ENCODE data around the gene PARP2.
A peak's percentile ranks its signal among the peaks of the same experiment; 100 is the strongest.

PARP2 gene
- total RNA-seq, result 10.5 to 19.0 (median 14.4) reads per million in 3 donors

DNA sequence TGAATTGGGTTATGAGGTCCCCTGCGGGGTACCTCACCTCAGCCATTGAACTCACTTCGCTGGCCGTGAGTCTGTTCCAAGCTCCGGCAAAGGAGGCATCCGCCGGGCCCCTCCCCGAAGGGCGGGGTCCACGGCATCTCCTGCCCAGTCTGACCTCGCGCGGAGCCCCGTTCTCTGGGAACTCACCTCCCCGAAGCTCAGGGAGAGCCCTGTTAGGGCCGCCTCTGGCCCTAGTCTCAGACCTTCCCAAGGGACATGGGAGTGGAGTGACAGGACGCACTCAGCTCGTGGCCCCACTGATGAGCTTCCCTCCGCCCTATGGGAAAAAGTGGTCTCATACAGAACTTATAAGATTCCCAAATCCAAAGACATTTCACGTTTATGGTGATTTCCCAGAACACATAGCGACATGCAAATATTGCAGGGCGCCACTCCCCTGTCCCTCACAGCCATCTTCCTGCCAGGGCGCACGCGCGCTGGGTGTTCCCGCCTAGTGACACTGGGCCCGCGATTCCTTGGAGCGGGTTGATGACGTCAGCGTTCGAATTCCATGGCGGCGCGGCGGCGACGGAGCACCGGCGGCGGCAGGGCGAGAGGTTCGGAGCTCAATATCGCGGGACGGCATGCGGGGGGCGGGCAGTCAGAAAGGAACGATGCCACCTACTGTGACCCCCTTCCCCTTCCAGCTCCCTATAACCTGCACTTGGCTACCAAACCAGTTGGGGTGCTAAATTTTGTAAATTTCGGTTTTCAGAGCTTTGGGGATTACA lies at the start of gene PARP2:
Gene PARP2, plus strand, starts transcription at position 544 of the 770 bp plus-strand sequence. Its CDS starts 7 bp downstream, at position 551.
- H3K27me3 ChIP-seq (replicated peaks; ENCODE audit: control insufficient read depth, insufficient read depth, low read length, poor library complexity, severe bottlenecking), result no peaks in the 10 kb centered on the region
- peaks cover 4% of the 10 kb centered on the region for H3K36me3 ChIP-seq (ENCODE audit: control insufficient read depth, insufficient read depth, low read length)
- DNase-seq, result peak; percentile 85 to 91 (median 89)
- peak within 1 kb of the TSS; percentile 97 for H3K27ac ChIP-seq (ENCODE audit: insufficient read depth, low read length, poor library complexity, severe bottlenecking)
- no peaks in the 10 kb centered on the region for H3K9me3 ChIP-seq (ENCODE audit: control insufficient read depth, low read length)
- no peaks in the 10 kb centered on the region for H3K4me1 ChIP-seq (ENCODE audit: control insufficient read depth, insufficient read depth, low read length, poor library complexity, severe bottlenecking)
- H3K4me3 ChIP-seq (ENCODE audit: insufficient read depth, low read depth, low read length, poor library complexity, severe bottlenecking), result peak within 1 kb of the TSS; percentile 93

DNA sequence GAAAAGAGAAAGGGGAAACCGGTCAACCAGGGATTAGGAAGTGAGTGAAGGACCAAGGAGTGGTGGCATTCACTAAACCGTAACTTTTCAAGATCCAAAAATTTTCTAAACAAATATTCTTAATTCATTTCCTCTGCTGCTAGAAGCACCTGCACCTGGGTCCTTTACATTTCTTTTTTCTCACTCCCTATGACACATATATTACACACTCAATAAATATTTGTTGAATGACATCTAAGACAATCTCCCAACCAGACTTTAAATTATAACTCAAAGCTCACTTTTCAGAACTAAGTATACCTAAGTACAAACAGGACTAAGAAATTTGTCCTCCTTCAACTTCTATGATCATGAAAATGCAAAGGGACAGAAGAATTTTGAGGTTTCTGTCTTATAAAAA lies 48.8 kb upstream of the PARP2 start:
- Histone ChIP-seq H3K27me3 (replicated peaks; ENCODE audit: control insufficient read depth, insufficient read depth, low read length, poor library complexity, severe bottlenecking) (no peaks in the 10 kb centered on the region), H3K4me3 (ENCODE audit: insufficient read depth, low read depth, low read length, poor library complexity, severe bottlenecking) (no peak overlapping the region), H3K9me3 (ENCODE audit: control insufficient read depth, low read length) (no peaks in the 10 kb centered on the region), H3K4me1 (ENCODE audit: control insufficient read depth, insufficient read depth, low read length, poor library complexity, severe bottlenecking) (no peaks in the 10 kb centered on the region), H3K36me3 (ENCODE audit: control insufficient read depth, insufficient read depth, low read length) (peaks cover 77% of the 10 kb centered on the region), H3K27ac (ENCODE audit: insufficient read depth, low read length, poor library complexity, severe bottlenecking) (no peak overlapping the region)
- no peak for DNase-seq

GRCh38 chr14:20295067-20295466 lies 48.4 kb upstream of the PARP2 start:
- Histone ChIP-seq H3K4me1 (ENCODE audit: control insufficient read depth, insufficient read depth, low read length, poor library complexity, severe bottlenecking) (no peaks in the 10 kb centered on the region), H3K9me3 (ENCODE audit: control insufficient read depth, low read length) (no peaks in the 10 kb centered on the region), H3K36me3 (ENCODE audit: control insufficient read depth, insufficient read depth, low read length) (peaks cover 72% of the 10 kb centered on the region), H3K27me3 (replicated peaks; ENCODE audit: control insufficient read depth, insufficient read depth, low read length, poor library complexity, severe bottlenecking) (no peaks in the 10 kb centered on the region), H3K27ac (ENCODE audit: insufficient read depth, low read length, poor library complexity, severe bottlenecking) (no peak overlapping the region), H3K4me3 (ENCODE audit: insufficient read depth, low read depth, low read length, poor library complexity, severe bottlenecking) (no peak overlapping the region)
- DNase-seq, result no peak

GRCh38 chr14:20302042-20302755 lies 41.2 kb upstream of the PARP2 start:
- peaks cover 11% of the 10 kb centered on the region for H3K4me1 ChIP-seq (ENCODE audit: control insufficient read depth, insufficient read depth, low read length, poor library complexity, severe bottlenecking)
- H3K27me3 ChIP-seq (replicated peaks; ENCODE audit: control insufficient read depth, insufficient read depth, low read length, poor library complexity, severe bottlenecking), result no peaks in the 10 kb centered on the region
- H3K27ac ChIP-seq (ENCODE audit: insufficient read depth, low read length, poor library complexity, severe bottlenecking), result no peak overlapping the region
- no peak overlapping the region for H3K4me3 ChIP-seq (ENCODE audit: insufficient read depth, low read depth, low read length, poor library complexity, severe bottlenecking)
- DNase-seq, result no peak
- H3K9me3 ChIP-seq (ENCODE audit: control insufficient read depth, low read length), result no peaks in the 10 kb centered on the region
- H3K36me3 ChIP-seq (ENCODE audit: control insufficient read depth, insufficient read depth, low read length), result peaks cover 34% of the 10 kb centered on the region

- Histone ChIP-seq H3K4me3 (ENCODE audit: insufficient read depth, low read depth, low read length, poor library complexity, severe bottlenecking) (peak within 1 kb of the TSS; percentile 82), H3K4me1 (ENCODE audit: control insufficient read depth, insufficient read depth, low read length, poor library complexity, severe bottlenecking) (peaks cover 11% of the 10 kb centered on the region), H3K27me3 (replicated peaks; ENCODE audit: control insufficient read depth, insufficient read depth, low read length, poor library complexity, severe bottlenecking) (no peaks in the 10 kb centered on the region), H3K9me3 (ENCODE audit: control insufficient read depth, low read length) (no peaks in the 10 kb centered on the region), H3K36me3 (ENCODE audit: control insufficient read depth, insufficient read depth, low read length) (peaks cover 10% of the 10 kb centered on the region), H3K27ac (ENCODE audit: insufficient read depth, low read length, poor library complexity, severe bottlenecking) (peak within 1 kb of the TSS; percentile 66)
- peak; percentile 72 to 82 (median 78) for DNase-seq
Observed at GRCh38 chr14:20305265-20306078, 38.0 kb upstream of the PARP2 start, which contains the start of gene TTC5. Gene TTC5, minus strand, starts transcription at chr14:20305951. Its CDS starts 14 bp downstream, at chr14:20305937.

- Histone ChIP-seq H3K4me1 (ENCODE audit: control insufficient read depth, insufficient read depth, low read length, poor library complexity, severe bottlenecking) (peaks cover 11% of the 10 kb centered on the region), H3K27ac (ENCODE audit: insufficient read depth, low read length, poor library complexity, severe bottlenecking) (peak overlapping the region; percentile 66), H3K4me3 (ENCODE audit: insufficient read depth, low read depth, low read length, poor library complexity, severe bottlenecking) (peak overlapping the region; percentile 82), H3K9me3 (ENCODE audit: control insufficient read depth, low read length) (no peaks in the 10 kb centered on the region), H3K27me3 (replicated peaks; ENCODE audit: control insufficient read depth, insufficient read depth, low read length, poor library complexity, severe bottlenecking) (no peaks in the 10 kb centered on the region), H3K36me3 (ENCODE audit: control insufficient read depth, insufficient read depth, low read length) (peaks cover 5% of the 10 kb centered on the region)
- DNase-seq, result no peak
Observed at GRCh38 chr14:20306079-20306423, 37.4 kb upstream of the PARP2 start.

DNA sequence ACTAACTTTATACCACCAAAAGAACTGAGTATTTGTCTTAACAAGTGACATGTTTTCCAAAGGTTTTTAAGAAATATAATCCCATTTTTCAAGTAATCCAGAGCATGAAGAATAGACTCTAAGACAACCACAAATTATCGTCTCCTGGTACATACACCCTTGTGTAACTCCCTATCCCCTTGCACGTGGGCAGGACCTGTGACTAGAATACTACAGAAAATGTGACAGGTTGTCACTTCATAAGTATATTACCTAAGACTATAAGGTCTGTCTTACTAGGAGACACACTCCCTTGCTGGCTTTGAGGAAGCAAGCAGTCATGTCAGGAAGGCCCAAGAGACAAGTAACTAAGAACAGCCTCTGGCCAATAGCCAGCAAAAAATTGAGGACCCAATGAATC lies 29.4 kb upstream of the PARP2 start:
- Histone ChIP-seq H3K27ac (ENCODE audit: insufficient read depth, low read length, poor library complexity, severe bottlenecking) (no peak overlapping the region), H3K4me1 (ENCODE audit: control insufficient read depth, insufficient read depth, low read length, poor library complexity, severe bottlenecking) (no peaks in the 10 kb centered on the region), H3K27me3 (replicated peaks; ENCODE audit: control insufficient read depth, insufficient read depth, low read length, poor library complexity, severe bottlenecking) (no peaks in the 10 kb centered on the region), H3K4me3 (ENCODE audit: insufficient read depth, low read depth, low read length, poor library complexity, severe bottlenecking) (no peak overlapping the region), H3K9me3 (ENCODE audit: control insufficient read depth, low read length) (no peaks in the 10 kb centered on the region), H3K36me3 (ENCODE audit: control insufficient read depth, insufficient read depth, low read length) (peaks cover 25% of the 10 kb centered on the region)
- DNase-seq, result no peak

DNA sequence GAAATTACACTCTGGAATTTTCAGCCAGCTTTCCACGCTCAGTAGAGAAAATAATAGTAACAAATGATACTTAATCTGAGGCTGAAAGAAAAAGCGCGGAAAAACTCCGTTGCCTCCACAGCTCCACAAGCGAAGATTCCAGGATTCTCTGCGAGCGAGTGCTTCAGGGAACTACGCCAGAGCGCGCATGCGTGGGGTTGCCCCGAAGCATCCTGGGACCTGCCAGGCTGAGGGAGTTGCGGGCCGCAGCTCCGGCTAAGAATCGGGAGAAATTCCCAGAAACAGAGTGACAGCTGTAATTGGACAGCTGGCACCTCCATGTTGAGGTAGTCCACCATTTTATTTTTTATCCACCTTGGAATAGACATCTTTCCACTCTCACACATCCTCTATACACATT lies 25.7 kb upstream of the PARP2 start:
- Histone ChIP-seq H3K36me3 (ENCODE audit: control insufficient read depth, insufficient read depth, low read length) (peaks cover 17% of the 10 kb centered on the region), H3K9me3 (ENCODE audit: control insufficient read depth, low read length) (no peaks in the 10 kb centered on the region), H3K27me3 (replicated peaks; ENCODE audit: control insufficient read depth, insufficient read depth, low read length, poor library complexity, severe bottlenecking) (no peaks in the 10 kb centered on the region), H3K4me3 (ENCODE audit: insufficient read depth, low read depth, low read length, poor library complexity, severe bottlenecking) (no peak overlapping the region), H3K4me1 (ENCODE audit: control insufficient read depth, insufficient read depth, low read length, poor library complexity, severe bottlenecking) (no peaks in the 10 kb centered on the region), H3K27ac (ENCODE audit: insufficient read depth, low read length, poor library complexity, severe bottlenecking) (no peak overlapping the region)
- DNase-seq, result no peak

DNA sequence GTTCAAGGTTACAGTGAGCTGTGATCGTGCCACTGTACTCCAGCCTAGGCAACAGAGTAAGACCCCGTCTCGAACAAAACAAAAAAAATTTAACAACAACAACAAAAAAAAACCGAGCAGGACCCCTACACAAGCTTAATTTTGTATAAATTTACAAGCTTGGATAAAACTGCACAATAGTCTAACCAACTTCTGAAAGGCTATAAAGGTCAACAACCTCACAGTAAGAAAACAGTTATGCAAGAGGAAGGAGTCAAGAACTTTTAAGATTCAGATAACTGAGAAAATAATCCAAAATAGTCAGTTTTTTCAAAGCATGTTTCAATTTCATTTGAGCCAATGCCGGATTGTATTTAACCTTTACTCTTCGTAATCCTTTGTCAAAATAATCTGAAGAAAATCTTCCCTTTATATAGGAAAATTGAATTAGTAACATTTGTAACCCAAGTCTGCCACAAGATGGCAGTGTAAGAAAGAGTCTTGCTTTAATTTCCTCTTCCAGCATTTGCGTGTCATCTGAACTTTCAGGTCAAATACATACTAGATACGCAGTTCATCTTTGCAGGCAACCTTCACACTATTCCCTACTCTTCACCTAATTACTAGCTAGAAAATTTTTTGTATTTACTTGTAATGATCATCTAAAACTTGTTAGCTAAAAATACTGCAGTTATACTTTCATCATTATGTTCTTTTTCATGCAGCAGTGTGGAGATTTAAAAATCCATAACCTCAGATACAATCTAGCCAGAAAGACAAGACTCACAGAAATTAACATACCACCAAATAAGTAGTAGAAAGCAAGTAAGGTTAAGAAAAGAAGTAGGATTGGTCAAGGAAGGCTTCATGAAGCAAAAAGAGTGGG lies 16.2 kb upstream of the PARP2 start:
- Histone ChIP-seq H3K27ac (ENCODE audit: insufficient read depth, low read length, poor library complexity, severe bottlenecking) (no peak overlapping the region), H3K4me3 (ENCODE audit: insufficient read depth, low read depth, low read length, poor library complexity, severe bottlenecking) (no peak overlapping the region), H3K27me3 (replicated peaks; ENCODE audit: control insufficient read depth, insufficient read depth, low read length, poor library complexity, severe bottlenecking) (no peaks in the 10 kb centered on the region), H3K9me3 (ENCODE audit: control insufficient read depth, low read length) (no peaks in the 10 kb centered on the region), H3K4me1 (ENCODE audit: control insufficient read depth, insufficient read depth, low read length, poor library complexity, severe bottlenecking) (no peaks in the 10 kb centered on the region), H3K36me3 (ENCODE audit: control insufficient read depth, insufficient read depth, low read length) (peaks cover 16% of the 10 kb centered on the region)
- DNase-seq, result no peak

Measured in effector memory CD4-positive, alpha-beta T cell (primary cell).